Measurements from ENCODE around the gene CNTNAP5.

The CNTNAP5 gene

DNA sequence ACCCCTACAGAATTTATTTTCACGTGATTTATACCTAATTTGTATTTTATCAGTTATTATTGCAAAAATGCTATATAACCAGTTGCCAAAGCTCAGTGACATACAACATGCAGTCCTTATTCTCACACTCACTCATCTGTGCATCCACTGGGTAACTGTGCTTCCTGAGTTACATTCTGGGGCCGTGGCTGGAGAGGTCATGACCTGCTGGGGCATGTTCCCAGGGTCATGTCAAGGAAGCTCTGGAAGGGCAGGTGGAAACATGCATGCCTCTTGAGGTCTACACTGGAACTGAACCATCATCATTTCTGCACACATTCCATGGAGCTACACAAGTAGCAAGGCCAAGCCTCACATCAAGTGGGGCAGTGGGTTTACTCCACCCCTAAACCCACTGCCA is 715.5 kb downstream of the CNTNAP5 start:
- no peak for DNase-seq

- DNase-seq: no peak
Observed at GRCh38 chr2:124753842-124754241, 728.8 kb downstream of the CNTNAP5 start.

DNA sequence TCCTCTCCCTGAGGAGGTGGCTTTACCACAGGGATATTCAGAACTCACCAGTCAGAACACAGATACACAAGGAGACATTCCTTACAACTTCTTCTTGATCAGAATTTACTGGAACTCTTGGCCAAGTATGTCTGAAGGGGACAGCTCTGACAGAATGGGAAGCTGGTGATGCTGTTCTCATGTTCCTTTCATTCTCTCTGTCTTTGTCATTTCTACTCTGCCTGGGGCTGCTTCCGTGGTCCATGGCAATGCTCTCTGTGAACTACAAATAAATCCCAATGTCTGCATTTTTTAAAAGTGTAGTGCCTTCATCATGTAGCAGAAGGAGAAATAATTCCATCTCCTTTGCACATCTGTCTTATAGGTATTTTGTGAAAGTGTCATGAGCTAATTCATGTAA is 730.3 kb downstream of the CNTNAP5 start:
- DNase-seq: no peak

DNA sequence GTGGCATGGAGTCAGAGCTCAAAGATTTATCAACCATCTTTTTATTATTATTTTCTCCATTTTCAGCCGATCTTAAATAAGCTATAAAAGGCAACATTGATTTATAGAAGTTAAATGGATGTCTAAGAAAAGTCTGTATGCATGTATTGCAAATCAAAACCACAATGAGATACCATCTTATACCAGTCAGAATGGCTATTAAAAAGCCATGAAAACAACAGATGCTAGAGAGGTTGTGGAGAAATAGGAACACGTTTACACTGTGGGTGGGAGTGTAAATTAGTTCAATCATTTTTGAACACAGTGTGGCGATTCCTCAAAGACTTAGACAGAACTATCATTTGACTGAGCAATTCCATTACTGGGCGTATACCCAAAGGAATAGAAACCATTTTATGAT is 731.0 kb downstream of the CNTNAP5 start:
- no peak for DNase-seq

- DNase-seq: no peak
Observed at GRCh38 chr2:124762388-124762787, 737.3 kb downstream of the CNTNAP5 start.

- no peak for DNase-seq
Observed at GRCh38 chr2:124763611-124764010, 738.5 kb downstream of the CNTNAP5 start.

GRCh38 chr2:124774781-124775180 is 749.7 kb downstream of the CNTNAP5 start:
- DNase-seq: no peak

- no peak for DNase-seq
Observed at GRCh38 chr2:124776332-124776731, 751.2 kb downstream of the CNTNAP5 start.

DNA sequence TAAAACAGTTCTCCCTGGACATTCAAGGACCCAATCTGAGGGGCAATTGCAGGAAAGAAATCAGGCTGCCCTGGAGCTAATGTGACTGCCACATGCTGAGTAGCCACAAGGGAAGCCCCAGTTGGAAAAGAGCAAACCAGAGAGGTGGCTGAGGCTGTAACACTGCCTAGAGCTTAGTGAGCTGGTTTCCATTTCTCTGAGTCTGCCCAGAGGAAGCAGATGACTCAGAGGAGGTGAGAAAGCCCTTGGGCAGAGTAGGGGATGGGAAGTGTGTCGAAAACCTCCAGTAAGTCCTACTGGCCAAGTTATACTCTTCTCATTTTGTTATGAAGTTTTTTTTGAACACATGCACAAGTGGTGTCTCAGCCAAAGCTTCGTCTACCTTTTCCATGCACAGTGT is 753.0 kb downstream of the CNTNAP5 start:
- DNase-seq: no peak

DNA sequence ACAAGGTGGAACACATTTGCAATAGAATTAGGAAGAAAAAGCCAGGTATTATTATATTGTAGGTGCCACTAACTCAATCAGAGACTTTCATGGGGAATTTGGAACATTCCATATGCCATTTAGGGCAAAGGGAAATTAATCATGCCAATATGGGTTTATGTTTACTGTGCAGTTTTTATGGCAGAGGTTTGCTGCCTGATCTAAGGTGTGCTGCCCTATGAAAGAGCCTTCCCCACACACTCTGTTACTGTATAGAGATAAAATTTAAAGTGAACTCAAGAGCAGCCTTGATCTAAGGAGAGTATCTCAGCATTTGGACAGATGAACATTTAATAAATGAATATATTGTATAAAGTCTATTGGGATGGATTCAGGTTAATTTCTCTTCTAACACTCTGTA is 771.6 kb downstream of the CNTNAP5 start:
- no peak for DNase-seq

- DNase-seq: no peak
Observed at GRCh38 chr2:124797049-124797448, 772.0 kb downstream of the CNTNAP5 start.

DNA sequence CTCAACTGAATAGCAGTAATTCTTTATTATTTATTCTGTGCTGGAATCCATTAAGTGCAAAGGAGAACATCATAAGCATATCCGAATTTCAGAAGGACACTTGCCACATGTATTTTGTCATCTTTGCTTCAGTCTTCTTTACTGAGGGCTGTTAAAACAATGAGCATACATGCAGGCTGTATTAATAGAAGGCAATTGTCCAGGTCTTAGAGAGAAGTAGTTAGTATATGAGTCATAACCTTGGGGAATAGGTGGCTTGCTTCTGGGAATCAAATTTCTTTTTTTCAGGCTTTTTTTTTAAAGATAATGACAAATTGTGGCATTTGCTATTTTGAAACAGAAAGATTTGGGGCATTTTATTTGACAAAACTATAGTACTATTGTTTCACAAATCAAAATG is 773.5 kb downstream of the CNTNAP5 start:
- no peak for DNase-seq

DNA sequence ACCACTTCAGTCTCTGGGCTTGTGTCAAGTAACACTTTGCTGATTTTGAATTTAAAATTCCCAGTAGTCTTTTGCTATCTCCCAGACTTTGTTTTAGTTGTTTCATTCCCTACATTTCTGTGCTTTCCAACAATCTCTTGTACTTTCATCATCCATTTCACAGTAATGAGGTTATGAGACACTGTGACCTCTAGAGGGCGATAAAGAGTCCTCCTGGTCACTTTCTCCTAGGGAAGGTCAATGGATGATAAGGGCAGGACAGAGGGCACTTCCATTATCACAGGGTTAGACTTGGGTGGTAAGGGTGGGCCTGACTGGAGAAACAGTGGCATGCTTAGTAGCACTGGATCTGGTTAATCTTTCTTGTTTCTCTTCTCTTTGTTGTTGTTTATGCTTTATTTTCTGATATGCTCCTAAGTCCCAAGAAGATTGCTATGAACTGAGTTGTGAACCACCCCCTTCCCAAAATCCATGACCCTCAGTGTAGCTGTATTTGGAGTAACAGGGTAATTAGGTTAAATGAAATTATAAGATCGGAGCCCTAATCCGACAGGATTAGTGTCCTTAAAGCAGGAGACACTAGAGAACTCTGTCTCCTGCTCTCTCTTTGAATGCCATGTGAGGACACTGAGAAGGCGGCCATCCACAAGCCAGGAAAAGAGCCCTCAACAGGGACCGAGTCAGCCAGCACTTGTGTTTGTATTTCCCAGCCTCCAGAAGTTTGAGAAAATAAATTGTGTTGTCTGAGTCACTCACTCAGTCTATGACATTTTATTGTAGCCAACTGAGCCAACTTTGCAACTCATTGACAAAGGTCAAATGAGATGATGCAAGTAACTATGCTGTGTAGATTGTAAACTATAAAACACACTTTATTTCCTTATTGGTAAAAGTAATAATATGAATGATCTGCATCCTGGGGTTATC is 779.2 kb downstream of the CNTNAP5 start:
- DNase-seq: no peak

DNA sequence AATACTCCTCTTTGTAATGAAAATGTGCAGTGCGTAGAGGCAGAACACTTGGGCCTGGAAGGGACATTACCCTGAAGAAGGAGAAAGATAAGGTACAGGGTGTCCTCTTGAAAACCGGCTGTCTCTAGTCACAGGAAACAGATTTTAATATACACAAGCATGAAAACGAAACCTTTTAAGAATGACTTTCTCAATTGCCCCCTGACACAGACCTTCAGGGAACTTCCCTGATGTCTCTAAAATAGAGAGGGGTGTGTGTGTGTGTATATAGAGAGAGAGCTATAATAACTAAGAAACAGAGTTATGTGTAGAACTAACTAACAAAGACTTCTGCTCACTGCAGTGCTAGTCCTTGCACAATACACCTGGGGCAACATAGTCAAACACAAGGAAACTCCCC is 780.0 kb downstream of the CNTNAP5 start:
- no peak for DNase-seq

DNA sequence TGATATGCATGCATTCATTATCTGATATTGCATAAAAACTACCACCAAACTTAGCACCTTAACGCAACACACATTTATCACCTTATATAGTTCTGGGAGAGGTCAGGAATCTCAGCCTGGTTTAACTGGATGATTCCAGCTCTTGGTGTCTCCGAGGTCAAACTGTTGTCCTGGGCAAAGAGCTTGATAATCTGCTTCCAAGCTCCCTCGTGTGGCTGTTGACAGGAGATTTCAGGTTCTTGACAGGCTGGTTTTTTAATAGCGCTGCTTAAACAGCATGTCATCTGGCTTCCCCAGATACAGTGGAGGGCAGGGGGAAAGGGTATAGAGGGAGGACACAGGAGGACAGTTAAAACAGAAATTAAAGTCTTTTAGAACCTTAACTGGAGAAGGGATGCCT is 785.0 kb downstream of the CNTNAP5 start:
- no peak for DNase-seq

- DNase-seq: no peak
Observed at GRCh38 chr2:124814968-124815745, 790.1 kb downstream of the CNTNAP5 start.

- DNase-seq: no peak
Observed at GRCh38 chr2:124816007-124816406, 790.9 kb downstream of the CNTNAP5 start.

DNA sequence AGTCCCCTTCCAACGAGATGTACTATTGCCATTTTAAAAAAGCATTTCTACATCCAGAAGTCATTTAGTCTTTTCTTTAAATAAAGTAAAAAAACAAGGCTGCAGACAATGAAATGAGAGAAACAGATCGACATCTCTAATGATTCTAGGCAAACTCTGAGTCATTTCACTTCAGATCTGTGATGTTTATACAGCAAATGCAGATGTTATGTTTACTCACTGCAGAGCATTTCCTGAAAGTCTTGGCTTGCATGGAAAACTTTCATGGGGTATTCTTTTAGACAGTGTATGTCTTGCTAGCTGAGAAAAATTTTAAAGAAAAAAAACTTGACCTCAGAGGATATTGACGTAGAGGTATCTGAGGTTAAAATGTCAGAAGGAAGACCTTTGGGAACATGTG is 797.4 kb downstream of the CNTNAP5 start:
- no peak for DNase-seq

DNA sequence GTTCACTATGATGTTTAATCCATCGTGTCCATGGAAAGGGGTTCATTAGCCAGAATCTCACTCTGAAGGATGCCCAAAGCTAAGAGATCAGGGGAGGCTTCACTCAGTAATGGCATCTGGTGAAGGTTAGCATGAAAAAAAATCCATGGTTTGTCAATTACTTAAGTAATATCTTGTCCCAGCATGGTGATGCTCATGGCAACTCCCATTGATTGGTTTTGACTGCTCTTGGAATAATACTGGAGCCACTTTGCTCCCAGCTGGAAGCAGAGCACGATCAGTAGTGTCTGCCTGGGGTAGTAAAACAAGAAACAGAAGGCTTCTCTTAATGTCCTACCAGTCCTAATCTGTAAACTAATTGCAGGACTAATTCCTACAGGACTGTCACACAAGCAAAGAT is 799.4 kb downstream of the CNTNAP5 start:
- no peak for DNase-seq

GRCh38 chr2:124832521-124832920 is 807.4 kb downstream of the CNTNAP5 start:
- no peak for DNase-seq

GRCh38 chr2:124834331-124834730 is 809.2 kb downstream of the CNTNAP5 start:
- DNase-seq: no peak

- no peak for DNase-seq
Observed at GRCh38 chr2:124835331-124835730, 810.2 kb downstream of the CNTNAP5 start.

GRCh38 chr2:124836416-124836815 is 811.3 kb downstream of the CNTNAP5 start:
- DNase-seq: no peak

GRCh38 chr2:124837496-124837895 is 812.4 kb downstream of the CNTNAP5 start:
- DNase-seq: no peak

Measured in NCI-H187 (cell line).